ENCODE results near the gene RTN4RL1.

DNA sequence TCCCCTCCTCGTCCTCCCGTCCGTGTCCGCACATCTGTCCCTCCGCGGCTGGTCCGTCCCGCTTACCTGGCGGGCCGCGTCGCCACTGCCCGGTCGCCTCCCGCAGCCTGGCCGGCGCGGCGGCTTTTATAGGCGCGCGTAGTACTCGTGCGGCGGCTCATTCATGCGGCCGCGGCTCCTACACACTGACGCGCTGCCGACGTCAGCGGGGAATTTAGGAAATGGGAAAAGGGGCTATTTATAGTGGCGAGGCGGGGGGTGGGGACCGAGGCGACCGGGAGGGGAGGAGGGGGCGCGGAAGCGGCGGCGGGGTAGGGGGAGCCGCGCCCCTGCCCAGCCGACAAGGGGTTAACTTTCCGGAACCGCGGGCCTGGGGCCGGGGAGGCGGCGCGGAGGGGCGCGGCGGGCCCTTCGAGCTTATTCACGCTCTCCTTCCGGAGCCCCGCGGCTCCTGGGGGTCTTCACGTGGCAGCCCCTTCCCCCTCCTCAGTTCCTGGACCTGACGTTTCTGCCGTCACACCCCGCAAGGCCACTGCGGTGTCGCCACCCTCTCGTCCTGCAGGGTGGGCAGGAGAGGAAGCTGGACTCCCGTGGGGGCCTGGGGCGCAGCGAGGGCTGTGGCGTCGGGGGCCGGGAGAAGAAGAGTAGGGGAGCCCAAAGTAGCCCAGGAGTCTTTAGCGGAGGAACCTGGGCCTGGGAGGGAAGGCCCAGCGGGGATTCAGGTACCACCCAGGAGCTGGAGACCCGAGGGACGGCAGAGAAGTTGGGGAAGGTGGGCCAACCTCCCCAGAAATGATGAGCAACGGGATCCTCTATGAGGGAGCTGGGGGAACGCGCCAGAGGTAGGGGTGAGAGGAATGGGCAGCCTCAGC is 26.2 kb upstream of the RTN4RL1 start:
- TF ChIP-seq, protein P1, sequence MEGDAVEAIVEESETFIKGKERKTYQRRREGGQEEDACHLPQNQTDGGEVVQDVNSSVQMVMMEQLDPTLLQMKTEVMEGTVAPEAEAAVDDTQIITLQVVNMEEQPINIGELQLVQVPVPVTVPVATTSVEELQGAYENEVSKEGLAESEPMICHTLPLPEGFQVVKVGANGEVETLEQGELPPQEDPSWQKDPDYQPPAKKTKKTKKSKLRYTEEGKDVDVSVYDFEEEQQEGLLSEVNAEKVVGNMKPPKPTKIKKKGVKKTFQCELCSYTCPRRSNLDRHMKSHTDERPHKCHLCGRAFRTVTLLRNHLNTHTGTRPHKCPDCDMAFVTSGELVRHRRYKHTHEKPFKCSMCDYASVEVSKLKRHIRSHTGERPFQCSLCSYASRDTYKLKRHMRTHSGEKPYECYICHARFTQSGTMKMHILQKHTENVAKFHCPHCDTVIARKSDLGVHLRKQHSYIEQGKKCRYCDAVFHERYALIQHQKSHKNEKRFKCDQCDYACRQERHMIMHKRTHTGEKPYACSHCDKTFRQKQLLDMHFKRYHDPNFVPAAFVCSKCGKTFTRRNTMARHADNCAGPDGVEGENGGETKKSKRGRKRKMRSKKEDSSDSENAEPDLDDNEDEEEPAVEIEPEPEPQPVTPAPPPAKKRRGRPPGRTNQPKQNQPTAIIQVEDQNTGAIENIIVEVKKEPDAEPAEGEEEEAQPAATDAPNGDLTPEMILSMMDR (IDR thresholded peaks at IDR 0.05; ENCODE audit: low read depth, low read length), result no peak
- TF ChIP-seq POLR2A (IDR thresholded peaks at IDR 0.05; ENCODE audit: extremely low read depth, insufficient read length), result no peak
